ENCODE data around the gene HPF1.
"Not testable (repeated sequence)": the region's sequence is repeated elsewhere in the genome, so short reads cannot be mapped to it uniquely, and the experiment has no call there.

Gene HPF1

DNA sequence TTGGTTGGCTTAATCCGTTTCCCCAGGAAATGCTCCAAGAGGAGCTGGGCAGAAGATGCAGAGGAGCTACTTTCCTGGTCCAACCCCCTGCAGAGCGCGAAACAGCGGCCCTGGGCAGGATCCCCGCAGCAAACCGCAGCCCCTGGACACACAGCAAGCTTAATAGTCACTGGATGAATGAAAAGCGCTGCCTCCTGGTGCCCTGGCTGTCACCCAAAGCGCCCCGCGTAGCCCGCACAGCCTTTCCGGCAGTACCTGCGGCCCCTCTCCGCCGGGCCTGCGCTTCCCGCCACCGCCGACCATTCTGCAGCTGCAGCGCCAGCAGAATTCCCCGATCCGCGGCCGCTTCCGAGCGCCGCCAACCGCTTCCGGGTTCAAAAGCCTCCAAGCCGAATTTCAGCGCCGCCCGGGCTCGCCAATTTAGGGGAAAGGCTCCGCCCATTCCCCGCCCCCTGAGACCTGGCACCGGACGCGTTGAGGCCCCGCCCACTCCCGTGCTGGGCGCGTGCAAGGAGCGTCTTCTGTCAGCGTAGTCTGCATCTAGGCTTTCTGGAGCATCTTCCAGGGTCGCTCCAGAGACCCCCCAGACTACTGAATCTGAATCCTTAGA, at the start of gene HPF1:
Gene HPF1, minus strand, starts transcription at position 370 of the 610 bp plus-strand sequence. Its CDS starts 67 bp downstream, at position 303.
- Histone ChIP-seq H3K9ac (ENCODE audit: low read length) (peak within 1 kb of the TSS; percentile 81), H3K4me3 (ENCODE audit: low read length) (peak within 1 kb of the TSS; percentile 85), H3K36me3 (ENCODE audit: control insufficient read depth, insufficient read depth, low read length) (no peaks in the 10 kb centered on the region), H3K4me1 (ENCODE audit: control insufficient read depth, insufficient read depth, low read length) (peaks cover 8% of the 10 kb centered on the region), H3K27ac (ENCODE audit: low read depth, low read length) (peak within 1 kb of the TSS; percentile 19), H3K27me3 (ENCODE audit: control insufficient read depth, insufficient read depth, low read length) (no peaks in the 10 kb centered on the region)

DNA sequence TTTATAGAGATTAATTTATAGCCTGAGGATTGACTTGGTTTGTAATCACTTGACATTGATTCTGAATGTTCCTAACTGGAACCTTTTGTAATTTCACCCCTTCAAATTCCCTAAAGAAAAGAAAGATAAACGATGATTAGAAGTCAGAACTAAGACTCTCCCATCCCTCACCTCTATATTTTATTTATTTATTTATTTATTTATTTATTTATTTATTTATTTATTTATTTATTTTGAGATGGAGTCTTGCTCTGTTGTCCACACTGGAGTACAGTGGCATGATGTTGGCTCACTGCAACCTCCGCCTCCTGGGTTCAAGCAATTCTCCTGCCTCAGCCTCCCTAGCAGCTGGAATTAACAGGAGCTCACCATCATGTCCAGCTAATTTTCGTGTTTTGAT, 49.0 kb upstream of the HPF1 start:
- H3K4me1 ChIP-seq (ENCODE audit: control insufficient read depth, insufficient read depth, low read length); H3K27me3 ChIP-seq (ENCODE audit: control insufficient read depth, insufficient read depth, low read length); H3K9ac ChIP-seq (ENCODE audit: low read length); H3K27ac ChIP-seq (ENCODE audit: low read depth, low read length); H3K4me3 ChIP-seq (ENCODE audit: low read length); H3K36me3 ChIP-seq (ENCODE audit: control insufficient read depth, insufficient read depth, low read length): not testable (repeated sequence)

DNA sequence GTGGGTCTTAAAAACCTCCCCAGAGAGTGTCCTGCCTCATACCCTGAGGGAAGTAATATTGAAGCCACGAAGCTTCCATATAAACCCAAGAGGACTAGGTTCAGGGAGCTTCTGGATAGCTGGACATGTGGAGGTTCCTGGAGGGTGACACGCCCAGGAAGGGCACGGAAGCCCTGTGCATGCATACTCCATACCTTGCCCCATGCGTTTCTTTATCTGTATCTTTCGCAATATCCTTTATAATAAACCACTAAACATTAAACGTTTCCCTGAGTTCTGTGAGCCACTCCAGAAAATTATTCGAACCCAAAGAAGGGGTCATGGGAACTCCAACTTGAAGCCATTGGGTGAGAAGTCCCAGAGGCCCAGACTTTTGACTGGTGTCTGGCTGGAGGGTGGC, 45.7 kb upstream of the HPF1 start:
- H3K27ac ChIP-seq (ENCODE audit: low read depth, low read length): no peak overlapping the region
- H3K4me3 ChIP-seq (ENCODE audit: low read length): no peak overlapping the region
- H3K36me3 ChIP-seq (ENCODE audit: control insufficient read depth, insufficient read depth, low read length): no peaks in the 10 kb centered on the region
- H3K9ac ChIP-seq (ENCODE audit: low read length): no peak overlapping the region
- H3K27me3 ChIP-seq (ENCODE audit: control insufficient read depth, insufficient read depth, low read length): no peaks in the 10 kb centered on the region
- H3K4me1 ChIP-seq (ENCODE audit: control insufficient read depth, insufficient read depth, low read length): no peaks in the 10 kb centered on the region

DNA sequence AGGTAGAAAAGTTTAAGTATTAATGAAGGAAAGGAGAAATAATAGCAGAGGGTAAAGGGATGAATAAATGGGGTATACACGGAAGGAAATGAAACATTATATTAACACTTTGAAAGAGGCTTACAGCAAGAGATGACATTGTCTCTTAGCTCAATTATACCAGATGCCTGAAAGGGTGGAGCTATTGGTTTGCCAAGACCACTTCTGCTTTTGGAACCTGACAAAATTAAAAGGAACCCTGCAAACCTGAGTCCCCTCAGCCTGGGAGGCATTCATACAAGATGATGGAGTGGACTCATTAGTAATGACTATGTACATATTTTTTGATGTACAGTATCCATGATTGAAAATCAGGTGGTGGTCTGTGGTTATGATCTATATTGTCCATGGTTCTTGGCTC, 45.1 kb upstream of the HPF1 start:
- no peak overlapping the region for H3K9ac ChIP-seq (ENCODE audit: low read length)

DNA sequence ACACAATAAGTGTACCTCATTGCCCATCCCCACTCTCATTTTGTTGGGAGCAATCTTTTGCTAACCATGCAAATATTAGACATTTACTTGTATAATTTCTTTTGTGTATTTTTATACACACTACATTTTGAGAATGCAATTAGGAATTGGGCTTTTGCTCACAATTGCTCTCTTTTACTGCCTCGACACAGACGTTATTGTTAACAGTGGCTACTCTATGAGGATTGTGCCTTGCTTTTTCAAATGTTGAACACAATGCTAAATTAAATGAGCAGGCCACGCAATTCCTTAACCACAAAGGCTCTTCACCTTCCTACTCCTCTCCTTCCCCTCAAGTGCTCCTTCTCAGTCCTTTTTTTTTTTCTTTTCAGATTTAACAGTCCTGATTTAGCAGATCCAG, 42.8 kb upstream of the HPF1 start:
- no peak overlapping the region for H3K4me3 ChIP-seq (ENCODE audit: low read length)
- H3K9ac ChIP-seq (ENCODE audit: low read length): no peak overlapping the region
- no peaks in the 10 kb centered on the region for H3K4me1 ChIP-seq (ENCODE audit: control insufficient read depth, insufficient read depth, low read length)
- no peaks in the 10 kb centered on the region for H3K27me3 ChIP-seq (ENCODE audit: control insufficient read depth, insufficient read depth, low read length)
- no peaks in the 10 kb centered on the region for H3K36me3 ChIP-seq (ENCODE audit: control insufficient read depth, insufficient read depth, low read length)
- H3K27ac ChIP-seq (ENCODE audit: low read depth, low read length): no peak overlapping the region

More for the DNA sequence above, 45.1 kb upstream of the HPF1 start:
- Histone ChIP-seq H3K4me3 (ENCODE audit: low read length) (no peak overlapping the region), H3K27me3 (ENCODE audit: control insufficient read depth, insufficient read depth, low read length) (no peaks in the 10 kb centered on the region), H3K36me3 (ENCODE audit: control insufficient read depth, insufficient read depth, low read length) (no peaks in the 10 kb centered on the region), H3K27ac (ENCODE audit: low read depth, low read length) (no peak overlapping the region), H3K4me1 (ENCODE audit: control insufficient read depth, insufficient read depth, low read length) (no peaks in the 10 kb centered on the region)

DNA sequence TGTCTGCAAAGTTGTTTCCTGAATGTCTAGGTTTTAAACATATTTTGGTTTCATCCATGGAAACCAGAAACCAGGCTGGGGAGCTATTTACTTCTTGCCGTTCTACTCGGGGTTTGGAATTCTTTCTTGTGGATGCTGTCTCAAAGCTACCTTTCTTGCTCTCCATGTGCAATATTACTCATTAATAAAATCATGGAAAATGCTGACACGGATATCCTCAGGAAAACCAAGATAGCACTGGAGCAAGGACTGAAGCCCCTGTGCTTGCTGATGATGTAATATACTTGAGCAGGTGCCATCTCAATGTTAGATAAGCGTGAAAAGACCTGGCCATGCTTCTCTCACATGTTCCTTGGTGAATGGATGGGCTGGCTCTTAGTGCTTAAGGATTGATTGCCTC, 41.5 kb upstream of the HPF1 start:
- Histone ChIP-seq H3K36me3 (ENCODE audit: control insufficient read depth, insufficient read depth, low read length) (no peaks in the 10 kb centered on the region), H3K4me1 (ENCODE audit: control insufficient read depth, insufficient read depth, low read length) (no peaks in the 10 kb centered on the region), H3K4me3 (ENCODE audit: low read length) (no peak overlapping the region), H3K9ac (ENCODE audit: low read length) (no peak overlapping the region), H3K27ac (ENCODE audit: low read depth, low read length) (no peak overlapping the region), H3K27me3 (ENCODE audit: control insufficient read depth, insufficient read depth, low read length) (no peaks in the 10 kb centered on the region)

DNA sequence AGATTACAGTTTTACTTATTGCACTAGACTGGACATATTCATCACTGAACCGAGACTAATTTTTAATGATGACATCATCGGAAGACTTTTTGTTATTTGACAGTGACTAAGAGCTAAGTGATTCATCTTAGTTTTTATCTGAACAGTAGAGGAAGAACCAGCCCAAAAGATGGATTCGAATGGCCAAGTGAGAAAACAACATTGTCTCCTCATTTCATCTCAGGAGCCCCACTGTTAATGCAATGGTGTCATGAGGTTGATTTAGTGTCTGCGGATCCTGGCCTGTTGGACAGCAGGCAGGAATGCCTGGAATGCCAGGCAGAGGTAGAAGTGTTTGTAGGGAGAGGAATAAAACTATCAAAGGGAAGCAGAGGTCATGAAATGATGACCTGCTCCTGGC, 37.8 kb upstream of the HPF1 start:
- Histone ChIP-seq H3K36me3 (ENCODE audit: control insufficient read depth, insufficient read depth, low read length) (no peaks in the 10 kb centered on the region), H3K27me3 (ENCODE audit: control insufficient read depth, insufficient read depth, low read length) (no peaks in the 10 kb centered on the region), H3K4me1 (ENCODE audit: control insufficient read depth, insufficient read depth, low read length) (no peaks in the 10 kb centered on the region), H3K27ac (ENCODE audit: low read depth, low read length) (no peak overlapping the region), H3K9ac (ENCODE audit: low read length) (no peak overlapping the region), H3K4me3 (ENCODE audit: low read length) (no peak overlapping the region)

DNA sequence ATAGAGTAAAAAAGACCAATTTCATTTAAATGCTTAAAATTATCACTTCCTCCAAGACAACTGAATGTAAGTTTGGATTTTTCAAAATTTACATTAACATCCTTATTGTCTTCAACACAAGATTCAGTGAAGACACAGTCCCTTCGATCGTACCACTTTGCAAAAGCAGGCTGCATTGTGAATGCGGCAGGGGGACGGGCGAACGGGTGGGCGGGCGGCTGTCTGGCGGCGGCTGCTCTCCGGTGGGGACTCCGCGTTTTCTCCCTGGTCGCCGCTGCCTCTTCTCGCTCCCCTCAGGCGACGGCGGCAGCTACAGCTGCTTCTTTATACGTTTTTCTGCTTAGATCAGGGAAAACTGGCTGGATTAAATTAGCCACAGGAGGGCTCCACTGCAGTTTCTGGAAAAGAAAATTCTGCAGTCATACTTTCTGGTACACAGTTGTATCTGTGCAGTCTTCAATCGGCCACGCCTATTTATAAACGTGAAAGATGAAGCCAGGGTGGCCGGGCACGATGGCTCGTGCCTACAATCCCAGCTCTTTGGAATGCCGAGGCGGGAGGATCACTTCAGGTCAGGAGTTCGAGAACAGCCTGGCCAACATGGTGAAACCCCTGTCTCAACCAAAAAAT, 33.9 kb upstream of the HPF1 start:
- no peaks in the 10 kb centered on the region for H3K27me3 ChIP-seq (ENCODE audit: control insufficient read depth, insufficient read depth, low read length)
- H3K9ac ChIP-seq (ENCODE audit: low read length): no peak overlapping the region
- no peak overlapping the region for H3K27ac ChIP-seq (ENCODE audit: low read depth, low read length)

DNA sequence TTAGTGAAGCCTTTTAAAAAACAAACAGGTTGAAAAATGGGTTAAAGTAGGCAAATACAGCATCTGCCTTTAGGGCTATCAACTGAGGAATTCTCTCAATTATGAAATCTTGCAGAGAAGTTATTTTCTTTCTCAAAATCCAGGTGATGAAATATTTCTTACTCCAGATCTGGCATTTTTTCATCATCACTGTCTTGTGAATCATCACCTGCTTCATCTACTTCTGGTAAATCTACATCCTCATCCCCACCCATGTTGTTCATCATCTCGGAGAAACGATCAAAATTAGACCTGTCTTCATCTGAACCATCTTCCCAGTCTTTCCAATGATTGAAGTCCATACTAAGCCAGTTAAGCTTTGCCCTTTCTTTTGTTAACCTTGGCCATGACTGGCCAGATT, 33.3 kb upstream of the HPF1 start:
- Histone ChIP-seq H3K9ac (ENCODE audit: low read length) (no peak overlapping the region), H3K27ac (ENCODE audit: low read depth, low read length) (no peak overlapping the region), H3K27me3 (ENCODE audit: control insufficient read depth, insufficient read depth, low read length) (no peaks in the 10 kb centered on the region), H3K36me3 (ENCODE audit: control insufficient read depth, insufficient read depth, low read length) (no peaks in the 10 kb centered on the region), H3K4me3 (ENCODE audit: low read length) (no peak overlapping the region), H3K4me1 (ENCODE audit: control insufficient read depth, insufficient read depth, low read length) (no peaks in the 10 kb centered on the region)

More for the DNA sequence above, 33.9 kb upstream of the HPF1 start:
- Histone ChIP-seq H3K36me3 (ENCODE audit: control insufficient read depth, insufficient read depth, low read length) (no peaks in the 10 kb centered on the region), H3K4me3 (ENCODE audit: low read length) (no peak overlapping the region), H3K4me1 (ENCODE audit: control insufficient read depth, insufficient read depth, low read length) (no peaks in the 10 kb centered on the region)

DNA sequence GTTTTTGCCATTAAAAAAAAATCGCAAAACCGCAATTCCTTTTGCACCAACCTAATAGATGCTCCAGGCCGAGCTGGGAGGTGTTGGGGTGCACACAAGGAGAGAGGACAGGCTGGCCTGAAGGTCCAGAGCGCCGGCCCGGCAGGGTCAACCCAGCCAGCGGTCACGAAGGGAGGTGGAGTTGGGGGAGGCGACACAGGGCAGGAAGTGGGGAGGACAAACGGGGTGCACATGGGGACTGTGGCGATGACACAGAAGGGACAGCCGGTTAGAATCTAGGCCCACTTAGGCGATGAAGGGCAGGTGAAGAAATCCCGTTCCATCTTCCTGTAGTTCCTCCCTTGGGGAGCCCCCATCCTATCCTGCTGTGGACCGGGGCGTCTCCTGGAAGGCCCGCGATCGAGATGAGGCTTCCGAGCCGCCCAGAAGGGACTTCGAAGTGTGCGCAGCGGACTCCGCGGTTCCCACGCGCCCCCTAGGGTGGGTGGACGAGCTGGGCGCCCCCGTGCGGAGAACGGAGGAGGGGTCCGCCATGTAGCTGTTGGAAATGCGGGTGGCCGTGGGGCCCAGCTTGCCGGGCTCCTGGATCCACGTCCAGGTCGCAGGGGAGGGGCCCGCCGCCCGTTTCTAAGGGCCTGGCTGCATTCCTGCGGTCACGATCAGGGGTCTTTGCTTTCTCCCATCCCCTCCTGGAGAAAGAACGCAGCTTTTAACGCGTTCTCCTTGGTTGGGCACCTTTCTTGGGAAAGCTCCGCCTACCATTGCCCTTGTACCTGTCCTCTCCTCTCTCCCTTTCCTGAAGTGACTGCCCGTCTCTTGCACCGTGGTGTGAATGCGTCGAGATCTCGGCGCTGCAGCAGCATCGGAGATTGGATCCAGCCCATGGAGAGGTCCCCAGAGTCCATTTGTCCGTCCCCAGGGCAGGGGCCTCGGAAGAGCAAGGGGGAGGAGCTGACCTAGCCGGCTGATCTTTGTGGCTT, 17.0 kb upstream of the HPF1 start:
- Histone ChIP-seq H3K36me3 (ENCODE audit: control insufficient read depth, insufficient read depth, low read length) (no peaks in the 10 kb centered on the region), H3K27me3 (ENCODE audit: control insufficient read depth, insufficient read depth, low read length) (peaks cover 4% of the 10 kb centered on the region), H3K9ac (ENCODE audit: low read length) (no peak overlapping the region), H3K27ac (ENCODE audit: low read depth, low read length) (no peak overlapping the region), H3K4me1 (ENCODE audit: control insufficient read depth, insufficient read depth, low read length) (no peaks in the 10 kb centered on the region), H3K4me3 (ENCODE audit: low read length) (peak overlapping the region; percentile 8)

DNA sequence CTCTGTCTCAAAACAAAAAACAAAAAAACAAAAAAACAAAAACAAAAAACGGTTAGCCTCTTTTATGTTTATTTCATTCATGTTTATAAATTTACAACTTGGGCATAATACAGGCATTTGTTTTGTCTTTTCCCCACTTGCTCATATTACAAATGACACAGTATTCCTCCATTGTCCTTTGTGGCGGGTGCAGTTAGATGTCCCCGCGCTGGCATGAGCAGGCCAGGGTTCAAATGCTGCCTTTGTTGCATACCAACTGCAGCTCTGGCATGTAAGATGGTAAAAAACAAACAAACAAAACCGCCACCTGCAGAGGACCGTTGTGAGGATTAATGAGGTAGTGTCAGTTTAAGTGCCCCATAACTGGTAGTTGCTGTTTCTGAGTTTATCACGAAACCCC, 16.1 kb upstream of the HPF1 start:
- no peaks in the 10 kb centered on the region for H3K4me1 ChIP-seq (ENCODE audit: control insufficient read depth, insufficient read depth, low read length)
- no peaks in the 10 kb centered on the region for H3K36me3 ChIP-seq (ENCODE audit: control insufficient read depth, insufficient read depth, low read length)
- no peak overlapping the region for H3K27ac ChIP-seq (ENCODE audit: low read depth, low read length)

DNA sequence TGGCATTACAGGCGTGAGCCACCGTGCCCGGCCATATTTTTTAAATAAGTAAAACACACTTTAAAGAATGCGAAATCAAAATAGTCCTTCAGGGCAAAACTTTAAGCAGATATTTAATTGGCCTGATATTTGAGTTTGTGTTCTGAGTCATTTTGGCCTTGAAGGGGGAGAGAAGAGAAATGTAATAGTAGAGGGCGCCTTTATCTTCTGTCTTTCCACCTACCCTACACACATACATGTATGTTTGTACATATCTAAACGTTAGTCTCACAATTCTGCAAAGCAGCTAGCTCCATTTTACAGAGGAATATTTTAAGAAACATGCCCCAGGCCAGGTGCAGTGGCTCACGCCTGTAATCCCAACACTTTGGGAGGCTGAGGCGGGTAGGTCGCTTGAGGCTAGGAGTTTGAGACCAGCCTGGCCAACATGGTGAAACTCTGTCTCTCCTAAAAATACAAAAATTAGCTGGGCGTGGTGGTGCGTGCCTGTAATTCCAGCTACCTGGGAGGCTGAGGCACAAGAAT, 13.9 kb upstream of the HPF1 start:
- not testable (repeated sequence) for H3K27ac ChIP-seq (ENCODE audit: low read depth, low read length); H3K9ac ChIP-seq (ENCODE audit: low read length); H3K36me3 ChIP-seq (ENCODE audit: control insufficient read depth, insufficient read depth, low read length); H3K4me3 ChIP-seq (ENCODE audit: low read length); H3K27me3 ChIP-seq (ENCODE audit: control insufficient read depth, insufficient read depth, low read length); H3K4me1 ChIP-seq (ENCODE audit: control insufficient read depth, insufficient read depth, low read length)

More for the DNA sequence above, 16.1 kb upstream of the HPF1 start:
- Histone ChIP-seq H3K4me3 (ENCODE audit: low read length) (no peak overlapping the region), H3K9ac (ENCODE audit: low read length) (no peak overlapping the region), H3K27me3 (ENCODE audit: control insufficient read depth, insufficient read depth, low read length) (peaks cover 4% of the 10 kb centered on the region)

Measured in rectal smooth muscle tissue (tissue), 1 donor.